Neuronal stem cell (in vitro differentiated cells): Measurements from ENCODE around the gene DLGAP5.

Source experiments
- DNase-seq: peaks from one replicate; pipeline ENCODE4 v3.0.0-alpha.2; 2013; ENCODE audit warnings: low spot score
- H2AFZ ChIP-seq: one replicate; pipeline ENCODE4 v1.6.1; 2013; ENCODE audit warnings: mild to moderate bottlenecking, low read length, inconsistent platforms
- H2AK5ac ChIP-seq: 2 replicates; pipeline ENCODE4 v1.6.1; 2013; ENCODE audit warnings: low read depth, mild to moderate bottlenecking, inconsistent platforms, low read length, moderate library complexity, mixed read lengths
- H2BK120ac ChIP-seq: 2 replicates; pipeline ENCODE4 v1.6.1; 2013; ENCODE audit warnings: low read depth, mild to moderate bottlenecking, inconsistent platforms, low read length, moderate library complexity, mixed read lengths
- H2BK12ac ChIP-seq: one replicate; pipeline ENCODE4 v1.6.1; 2013; ENCODE audit warnings: low read length, inconsistent platforms
- H2BK15ac ChIP-seq: 2 replicates; pipeline ENCODE4 v1.6.1; 2013; ENCODE audit warnings: mild to moderate bottlenecking, low read length, inconsistent platforms, mixed read lengths
- H2BK5ac ChIP-seq: one replicate; pipeline ENCODE4 v1.6.1; 2013; ENCODE audit warnings: inconsistent platforms, mild to moderate bottlenecking, low read length, moderate library complexity
- H3K14ac ChIP-seq: one replicate; pipeline ENCODE4 v1.6.1; 2013; ENCODE audit warnings: low read length, inconsistent platforms
- H3K18ac ChIP-seq: 2 replicates; pipeline ENCODE4 v1.6.1; 2013; ENCODE audit warnings: low read length, inconsistent platforms
- H3K23ac ChIP-seq: 2 replicates; pipeline ENCODE4 v1.6.1; 2013; ENCODE audit warnings: low read depth, mild to moderate bottlenecking, mixed read lengths, low read length, inconsistent platforms; ENCODE audit not compliant: poor library complexity
- H3K27ac ChIP-seq: replicated peaks from 3 replicates; pipeline ENCODE4 v1.5.1; 2013; ENCODE audit warnings: low read length, inconsistent platforms
- H3K27me3 ChIP-seq, 3 experiments: 2 replicates each; pipeline ENCODE4 v1.6.1; 2013; ENCODE audit warnings: low read length in 3 of 3, mild to moderate bottlenecking in 2 of 3, inconsistent platforms in 1 of 3, low read depth in 1 of 3, mixed read lengths in 1 of 3, moderate library complexity in 1 of 3; ENCODE audit not compliant: control insufficient read depth in 3 of 3, insufficient read depth in 3 of 3
- H3K36me3 ChIP-seq, 2 donors: replicated peaks in 1 of 2; 2 replicates each; pipeline ENCODE4 v1.6.1; 2013; ENCODE audit warnings: low read length in 2 of 2; ENCODE audit not compliant: control insufficient read depth in 2 of 2, insufficient read depth in 2 of 2
- H3K4ac ChIP-seq: 2 replicates; pipeline ENCODE4 v1.6.1; 2013; ENCODE audit warnings: inconsistent platforms, mild to moderate bottlenecking, low read length, moderate library complexity
- H3K4me1 ChIP-seq, 2 donors: 1 replicate in 1 of 2; 2 replicates in 1 of 2; pipeline ENCODE4 v1.6.1; 2013; ENCODE audit warnings: low read length in 2 of 2, low read depth in 1 of 2; ENCODE audit not compliant: control insufficient read depth in 2 of 2, insufficient read depth in 1 of 2
- H3K4me2 ChIP-seq: one replicate; pipeline ENCODE4 v1.6.1; 2013; ENCODE audit warnings: mild to moderate bottlenecking, low read length, inconsistent platforms; ENCODE audit not compliant: insufficient read depth, poor library complexity, severe bottlenecking
- H3K4me3 ChIP-seq, 2 donors: 2 replicates each; pipeline ENCODE4 v1.5.1; 2013; ENCODE audit warnings: low read length in 2 of 2, mild to moderate bottlenecking in 2 of 2, inconsistent platforms in 1 of 2, moderate library complexity in 1 of 2
- H3K79me1 ChIP-seq: one replicate; pipeline ENCODE4 v1.6.1; 2013; ENCODE audit warnings: low read depth, mild to moderate bottlenecking, inconsistent platforms, low read length, moderate library complexity
- H3K9ac ChIP-seq: one replicate; pipeline ENCODE4 v1.6.1; 2013; ENCODE audit warnings: mild to moderate bottlenecking, low read depth, low read length, inconsistent platforms; ENCODE audit not compliant: poor library complexity
- H3K9me3 ChIP-seq, 2 donors: replicated peaks in 1 of 2; 2 replicates each; pipeline versions ENCODE3 to v1.6.1; 2013; ENCODE audit warnings: low read length in 2 of 2, mild to moderate bottlenecking in 2 of 2, inconsistent platforms in 1 of 2, low read depth in 1 of 2, mixed read lengths in 1 of 2, moderate library complexity in 1 of 2; ENCODE audit not compliant: control insufficient read depth in 2 of 2, insufficient read depth in 1 of 2
- H4K8ac ChIP-seq: one replicate; pipeline ENCODE4 v1.6.1; 2013; ENCODE audit warnings: low read depth, mild to moderate bottlenecking, inconsistent platforms, low read length, moderate library complexity
- H4K91ac ChIP-seq: one replicate; pipeline ENCODE4 v1.6.1; 2013; ENCODE audit warnings: low read length, low read depth, mild to moderate bottlenecking, inconsistent platforms; ENCODE audit not compliant: poor library complexity
- WGBS, 2 donors: extraction: QIAGEN DNeasy Blood & Tissue Kit; methylation state at CpG; one replicate each; pipeline ENCODE4 v1.1.7; 2013; ENCODE audit warnings: missing lambda C conversion rate in 2 of 2, mixed read lengths in 1 of 2; ENCODE audit not compliant: insufficient read length in 2 of 2, insufficient replicate concordance in 1 of 2; ENCODE audit errors: extremely low coverage in 2 of 2; 5-methylcytosine and 5-hydroxymethylcytosine counted together

Gene DLGAP5

GRCh38 chr14:55238019-55238680 lies 46.8 kb upstream of the DLGAP5 start:
- Histone ChIP-seq H2BK120ac (no peak overlapping the region), H3K4ac (no peak overlapping the region), H2BK5ac (no peak overlapping the region), H3K4me3 (no peak overlapping the region), H3K79me1 (no peaks in the 10 kb centered on the region), H3K9me3 (no peaks in the 10 kb centered on the region), H2BK15ac (no peak overlapping the region), H3K14ac (no peak overlapping the region), H2BK12ac (no peak overlapping the region), H3K9ac (no peak overlapping the region), H3K27me3 (peaks cover 0 to 34% (median 6%) of the 10 kb centered on the region in 3 experiments), H3K36me3 (no peaks in the 10 kb centered on the region), H4K91ac (no peak overlapping the region), H4K8ac (no peak overlapping the region), H3K4me1 (no peaks in the 10 kb centered on the region), H2AFZ (no peak overlapping the region), H3K18ac (no peak overlapping the region), H3K27ac (no peak overlapping the region), H3K23ac (no peak overlapping the region), H3K4me2 (no peak overlapping the region), H2AK5ac (no peak overlapping the region)
- DNase-seq = no peak
- WGBS, 2 donors = no CpG with 5 or more reads among the region's 12 CpGs

DNA sequence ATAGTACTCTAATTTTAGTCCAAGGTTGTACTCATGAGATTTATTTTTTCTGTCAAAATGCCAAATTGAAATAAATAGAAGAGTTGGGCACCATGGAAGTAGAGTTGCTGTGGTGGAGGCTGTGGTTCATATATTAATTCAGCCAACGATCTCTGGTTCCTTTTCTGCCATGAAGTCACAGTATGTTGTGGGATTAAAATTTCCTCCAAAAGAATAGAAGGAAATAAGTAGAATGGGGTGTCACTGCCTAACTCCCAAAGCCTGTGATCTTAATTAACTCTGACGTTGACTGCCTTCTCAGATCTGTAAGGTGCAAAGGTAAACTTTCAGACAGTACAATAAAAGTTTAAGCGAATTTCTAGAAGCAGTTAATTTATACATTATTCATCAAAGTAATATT lies 42.2 kb upstream of the DLGAP5 start:
- Histone ChIP-seq H4K8ac (no peak overlapping the region), H2BK15ac (no peak overlapping the region), H2BK12ac (no peak overlapping the region), H3K9me3 (no peaks in the 10 kb centered on the region), H3K9ac (no peak overlapping the region), H3K79me1 (no peaks in the 10 kb centered on the region), H3K4ac (no peak overlapping the region), H2AFZ (no peak overlapping the region), H2AK5ac (no peak overlapping the region), H3K14ac (no peak overlapping the region), H3K27ac (no peak overlapping the region), H2BK120ac (no peak overlapping the region), H3K4me3 (no peak overlapping the region), H3K27me3 (peaks cover 0 to 13% (median 0%) of the 10 kb centered on the region in 3 experiments), H3K18ac (no peak overlapping the region), H3K4me1 (no peaks in the 10 kb centered on the region), H2BK5ac (no peak overlapping the region), H3K23ac (no peak overlapping the region), H4K91ac (no peak overlapping the region), H3K4me2 (no peak overlapping the region), H3K36me3 (no peaks in the 10 kb centered on the region)
- no peak for DNase-seq
- WGBS, 2 donors = no CpG with 5 or more reads among the region's 3 CpGs

DNA sequence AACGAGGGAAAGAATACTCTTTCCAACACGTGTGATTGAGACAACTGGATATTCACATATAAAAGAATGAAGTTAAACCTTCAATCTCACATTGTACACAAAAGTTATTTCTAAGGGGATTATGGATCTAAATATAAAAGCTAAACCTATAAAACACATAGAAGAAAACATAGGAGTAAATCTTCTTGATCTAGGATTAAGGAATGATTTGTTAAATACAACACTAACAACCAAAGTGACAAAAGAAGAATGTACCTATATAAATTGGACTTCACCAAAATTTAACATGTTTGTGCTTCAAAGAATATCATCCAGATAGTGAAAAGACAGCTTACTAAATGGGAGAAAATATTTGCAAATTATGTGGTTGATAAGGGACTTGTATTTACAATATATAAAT lies 36.9 kb upstream of the DLGAP5 start:
- Histone ChIP-seq H3K36me3 (no peaks in the 10 kb centered on the region), H3K9me3 (peaks cover 0 to 5% of the 10 kb centered on the region in 2 donors), H3K27me3 (peaks cover 0 to 5% (median 0%) of the 10 kb centered on the region in 3 experiments), H2BK12ac (no peak overlapping the region), H2BK120ac (no peak overlapping the region), H2AK5ac (no peak overlapping the region), H3K9ac (no peak overlapping the region), H2BK15ac (no peak overlapping the region), H3K4me1 (no peaks in the 10 kb centered on the region), H2AFZ (no peak overlapping the region), H3K27ac (no peak overlapping the region), H3K4ac (no peak overlapping the region), H4K8ac (no peak overlapping the region), H4K91ac (no peak overlapping the region), H3K4me3 (no peak overlapping the region), H3K18ac (no peak overlapping the region), H2BK5ac (no peak overlapping the region), H3K23ac (no peak overlapping the region), H3K79me1 (no peaks in the 10 kb centered on the region), H3K4me2 (no peak overlapping the region), H3K14ac (no peak overlapping the region)
- DNase-seq = no peak
- WGBS, 2 donors = no CpG with 5 or more reads among the region's 2 CpGs

DNA sequence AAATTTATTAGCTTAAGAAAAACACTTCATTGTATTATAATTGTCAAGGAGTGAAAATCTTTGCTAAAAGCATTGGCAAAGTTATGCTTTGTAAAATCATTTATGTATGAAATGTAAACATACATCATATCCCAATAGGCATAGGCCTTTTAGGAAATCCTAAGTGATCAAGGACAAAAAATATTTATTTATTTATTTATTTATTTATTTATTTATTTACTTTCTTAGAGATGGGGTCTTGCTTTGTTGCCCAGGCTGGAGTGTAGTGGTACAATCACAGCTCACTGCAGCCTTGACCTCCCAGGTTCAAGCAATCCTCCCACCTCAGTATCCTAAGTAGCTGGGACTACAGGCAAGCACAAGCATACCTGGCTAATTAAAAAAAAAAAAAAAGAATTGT lies 32.0 kb upstream of the DLGAP5 start:
- H4K91ac ChIP-seq = no peak overlapping the region
- H3K18ac ChIP-seq = no peak overlapping the region
- H2AK5ac ChIP-seq = no peak overlapping the region
- no peak overlapping the region for H2BK12ac ChIP-seq
- no peak for DNase-seq
- no peak overlapping the region for H4K8ac ChIP-seq
- H3K27me3 ChIP-seq = no peaks in the 10 kb centered on the region
- H2AFZ ChIP-seq = no peak overlapping the region
- H3K4me1 ChIP-seq = peaks cover 2 to 9% of the 10 kb centered on the region in 2 donors
- no peak overlapping the region for H3K4ac ChIP-seq
- H3K4me2 ChIP-seq = no peak overlapping the region
- no peak overlapping the region for H2BK120ac ChIP-seq
- no peak overlapping the region for H3K4me3 ChIP-seq
- no peaks in the 10 kb centered on the region for H3K79me1 ChIP-seq
- peaks cover 0 to 5% of the 10 kb centered on the region in 2 donors for H3K9me3 ChIP-seq
- no peak overlapping the region for H2BK5ac ChIP-seq
- no peaks in the 10 kb centered on the region for H3K36me3 ChIP-seq
- H3K23ac ChIP-seq = no peak overlapping the region
- no peak overlapping the region for H3K27ac ChIP-seq
- H2BK15ac ChIP-seq = no peak overlapping the region
- H3K9ac ChIP-seq = no peak overlapping the region
- no peak overlapping the region for H3K14ac ChIP-seq
